SK-N-SH (cell line): ENCODE data around the gene MIDN.

Source experiments
- CTCF ChIP-seq: fragments of 200-600 bp; sonication (generic); IDR thresholded peaks from 2 replicates; pipeline ENCODE4 v1.6.1; 2017; ENCODE audit warnings: antibody characterized with exemption, mild to moderate bottlenecking, moderate library complexity
- EP300 ChIP-seq, 2 experiments: IDR thresholded peaks; 2 replicates each; pipeline versions ENCODE4 v1.4.0 to v1.6.1; 2012; ENCODE audit warnings: borderline replicate concordance in 1 of 2, low read depth in 1 of 2, low read length in 1 of 2
- POLR2AphosphoS5 ChIP-seq: IDR thresholded peaks from 2 replicates; pipeline ENCODE4 v1.6.1; 2012; ENCODE audit warnings: low read depth, low read length

GRCh38 chr19:1262623-1263123, 14.3 kb downstream of the MIDN start:
- TF ChIP-seq CTCF (no peak), EP300 (IDR thresholded peaks at IDR 0.05; ENCODE audit: borderline replicate concordance in 1 of 2, low read depth in 1 of 2, low read length in 1 of 2) (no peak), POLR2AphosphoS5 (no peak)
